HepG2 (cell line): ENCODE measurements around the gene ST7L.

Experiments used
- CEBPB ChIP-seq: IDR thresholded peaks from 2 replicates; pipeline ENCODE4 v1.6.1; 2011; ENCODE audit warnings: low read depth, low read length, improper control_type of control experiment, borderline replicate concordance
- CEBPZ ChIP-seq: IDR thresholded peaks from 2 replicates; pipeline ENCODE4 v1.6.1; 2012; ENCODE audit warnings: low read length, improper control_type of control experiment
- CTCF ChIP-seq: sonication (generic); formaldehyde crosslinking; IDR thresholded peaks from 2 replicates; pipeline ENCODE4 v1.5.0; 2020; ENCODE audit warnings: mild to moderate bottlenecking, missing genetic modification reagents, moderate library complexity
- GLI4 ChIP-seq: sonication (generic); formaldehyde crosslinking; IDR thresholded peaks from 2 replicates; pipeline ENCODE4 v1.5.1; 2020; ENCODE audit warnings: missing genetic modification reagents, mild to moderate bottlenecking, moderate library complexity, borderline replicate concordance
- HIVEP1 ChIP-seq: sonication (generic); formaldehyde crosslinking; IDR thresholded peaks from 2 replicates; pipeline ENCODE4 v1.4.0; 2020; ENCODE audit warnings: mild to moderate bottlenecking, missing genetic modification reagents
- HOXA7 ChIP-seq: sonication (generic); formaldehyde crosslinking; IDR thresholded peaks from 2 replicates; pipeline ENCODE4 v1.8.1; 2022; ENCODE audit warnings: mild to moderate bottlenecking, missing genetic modification reagents, moderate library complexity
- MXI1 ChIP-seq: IDR thresholded peaks from 3 replicates; pipeline ENCODE4 v1.6.1; 2012; ENCODE audit warnings: low read depth, low read length, inconsistent platforms, borderline replicate concordance
- POLR2A ChIP-seq, 2 experiments: IDR thresholded peaks; 2 replicates each; pipeline ENCODE4 v1.6.1; 2011; ENCODE audit warnings: low read depth in 2 of 2, low read length in 2 of 2, mild to moderate bottlenecking in 1 of 2, moderate library complexity in 1 of 2; ENCODE audit not compliant: insufficient read depth in 1 of 2
- RXRB ChIP-seq: IDR thresholded peaks from 2 replicates; pipeline ENCODE4 v1.6.1; 2016; ENCODE audit warnings: borderline replicate concordance, missing genetic modification reagents, missing compliant biosample characterization
- SKIL ChIP-seq: sonication (generic); formaldehyde crosslinking; IDR thresholded peaks from 2 replicates; pipeline ENCODE4 v1.8.0; 2022; ENCODE audit warnings: missing genetic modification reagents, mild to moderate bottlenecking, moderate library complexity, borderline replicate concordance

- TF ChIP-seq HOXA7 (CRISPR knock-in tag) (no peak), MXI1 (no peak), CTCF (CRISPR knock-in tag) (no peak), CEBPB (no peak), HIVEP1 (CRISPR knock-in tag) (no peak), POLR2A (IDR thresholded peaks at IDR 0.05; ENCODE audit: insufficient read depth in 1 of 2, low read depth in 2 of 2, low read length in 2 of 2) (no peak), RXRB (no peak), GLI4 (CRISPR knock-in tag) (no peak), CEBPZ (no peak), SKIL (no peak)
Observed at GRCh38 chr1:112579801-112580510, 39.0 kb downstream of the ST7L start.
